B cell (primary cell): ENCODE results near the gene ZNF438. TPM values are rescaled to one million over a fixed set of nuclear protein-coding genes. Genes with fewer than 3 reads are reported as not detected.

Experiments
- ATAC-seq: fragments of 200-7000 bp; cut with Tn5 transposase; one replicate; pipeline ENCODE4 v1.10.0; 2021; ENCODE audit warnings: low read depth, mild to moderate bottlenecking, moderate number of reproducible peaks, moderate library complexity
- CTCF ChIA-PET: fragments of 350-600 bp; sonication (Branson Sonifier 250); formaldehyde crosslinking; loops from one replicate; lab custom pipeline; 2021; ENCODE audit warnings: antibody characterized with exemption, inconsistent platforms; lab: Charles Lee
- POLR2A ChIA-PET: fragments of 350-600 bp; sonication (Branson Sonifier 250); formaldehyde crosslinking; loops from one replicate; lab custom pipeline; 2021; ENCODE audit warnings: antibody characterized with exemption; lab: Charles Lee
- DNase-seq: peaks from one replicate; pipeline ENCODE4 v3.0.0; 2013
- H2AFZ ChIP-seq: 2 replicates; pipeline ENCODE4 v1.6.1; 2012; ENCODE audit warnings: mild to moderate bottlenecking, low read depth, low read length; ENCODE audit not compliant: insufficient read depth, poor library complexity, severe bottlenecking
- H3K27ac ChIP-seq, 2 donors: 1 replicate in 1 of 2; 2 replicates in 1 of 2; pipeline ENCODE4 v1.5.1; 2012 to 2013; ENCODE audit warnings: low read length in 2 of 2, mild to moderate bottlenecking in 2 of 2, moderate library complexity in 1 of 2
- H3K27me3 ChIP-seq, 4 experiments: fragments of 200-600 bp in 1 of 4; sonication (generic) in 1 of 4; replicated peaks in 1 of 4; 1 replicate in 2 of 4; 2 replicates in 2 of 4; pipeline versions ENCODE4 v1.6.1 to v1.7.0; 2013 to 2016; ENCODE audit warnings: low read length in 3 of 4, mild to moderate bottlenecking in 2 of 4, mixed read lengths in 1 of 4, moderate library complexity in 1 of 4; ENCODE audit not compliant: insufficient read depth in 4 of 4, control insufficient read depth in 3 of 4; ENCODE audit errors: control extremely low read depth in 1 of 4
- H3K36me3 ChIP-seq, 2 experiments: replicated peaks in 1 of 2; 1 replicate in 1 of 2; 2 replicates in 1 of 2; pipeline versions ENCODE4 v1.6.1 to v1.7.1; 2013; ENCODE audit warnings: low read length in 1 of 2; ENCODE audit not compliant: insufficient read depth in 2 of 2, control insufficient read depth in 1 of 2; ENCODE audit errors: control extremely low read depth in 1 of 2, extremely low read depth in 1 of 2
- H3K4me1 ChIP-seq, 2 donors: fragments of 200-600 bp in 1 of 2; sonication (generic) in 1 of 2; 1 replicate in 1 of 2; 2 replicates in 1 of 2; pipeline versions ENCODE4 v1.5.1 to v1.6.1; 2013 to 2017; ENCODE audit warnings: low read length in 2 of 2; ENCODE audit not compliant: control insufficient read depth in 2 of 2, insufficient read depth in 2 of 2
- H3K4me2 ChIP-seq: replicated peaks from 2 replicates; pipeline ENCODE3; 2012; ENCODE audit warnings: mild to moderate bottlenecking, low read depth, low read length; ENCODE audit not compliant: poor library complexity, severe bottlenecking
- H3K4me3 ChIP-seq, 5 experiments: fragments of 200-600 bp in 1 of 5; sonication (generic) in 1 of 5; 1 replicate in 3 of 5; 2 replicates in 2 of 5; pipeline versions ENCODE4 v1.5.1 to v1.7.0; 2011 to 2016; ENCODE audit warnings: low read length in 4 of 5, mild to moderate bottlenecking in 4 of 5, low read depth in 2 of 5, control low read depth in 1 of 5, moderate library complexity in 1 of 5; ENCODE audit not compliant: insufficient read depth in 1 of 5; ENCODE audit errors: control extremely low read depth in 1 of 5, extremely low read depth in 1 of 5
- H3K79me2 ChIP-seq: fragments of 200-600 bp; sonication (generic); one replicate; pipeline ENCODE4 v1.6.0; 2016; ENCODE audit warnings: low read length; ENCODE audit not compliant: control insufficient read depth, insufficient read depth
- H3K9ac ChIP-seq: fragments of 200-600 bp; sonication (generic); 2 replicates; pipeline ENCODE4 v1.6.1; 2017; ENCODE audit warnings: mild to moderate bottlenecking, low read length, moderate library complexity
- H3K9me3 ChIP-seq, 3 donors: one replicate each; pipeline versions ENCODE4 v1.6.1 to v1.7.1; 2013; ENCODE audit warnings: low read length in 2 of 3; ENCODE audit not compliant: control insufficient read depth in 2 of 3, insufficient read depth in 1 of 3; ENCODE audit errors: control extremely low read depth in 1 of 3
- H4K20me1 ChIP-seq: 2 replicates; pipeline ENCODE4 v1.6.0; 2012; ENCODE audit warnings: mild to moderate bottlenecking, low read length; ENCODE audit not compliant: insufficient read depth, control insufficient read depth, poor library complexity, severe bottlenecking
- H3K27ac Mint-ChIP-seq: one replicate; pipeline ENCODE4 v1.8.0; 2021; ENCODE audit warnings: mixed read lengths
- H3K27me3 Mint-ChIP-seq: one replicate; pipeline ENCODE4 v1.8.0; 2021; ENCODE audit warnings: mixed read lengths
- H3K4me1 Mint-ChIP-seq: one replicate; pipeline ENCODE4 v1.8.0; 2021; ENCODE audit warnings: mixed read lengths
- H3K4me3 Mint-ChIP-seq: one replicate; pipeline ENCODE4 v1.8.0; 2021; ENCODE audit warnings: mixed read lengths
- H3K9me3 Mint-ChIP-seq: one replicate; pipeline ENCODE4 v1.8.0; 2022; ENCODE audit warnings: mixed read lengths; ENCODE audit not compliant: insufficient read depth
- EZH2 ChIP-seq: IDR thresholded peaks from 2 replicates; pipeline ENCODE4 v1.6.1; 2012; ENCODE audit warnings: borderline replicate concordance, low read depth, mild to moderate bottlenecking, moderate library complexity, low read length; ENCODE audit not compliant: insufficient read depth, poor library complexity, severe bottlenecking
- WGBS: methylation state at CpG from one replicate; pipeline ENCODE4 v1.1.5; 2013; ENCODE audit warnings: missing lambda C conversion rate; ENCODE audit not compliant: insufficient coverage; 5-methylcytosine and 5-hydroxymethylcytosine counted together
- intact Hi-C: fragments of 100-400 bp; cut with micrococcal nuclease; formaldehyde crosslinking; loops from one replicate; pipeline ENCODE4 v1.10.0; 2022
- polyA plus RNA-seq: library from polyadenylated mRNA; depleted of rRNA; stranded (reverse); fragments of >200 nt; gene quantifications from 2 replicates; pipeline ENCODE4 v1.2.3, GENCODE V29; 2012
- total RNA-seq, 2 donors: library from RNA; stranded (reverse); fragments of 120-200 nt in 1 of 2; gene quantifications; 1 replicate in 1 of 2; 2 replicates in 1 of 2; pipeline versions ENCODE4 v1.2.3 to v1.2.4, GENCODE V29; 2013 to 2022
- TF ChIP-seq, protein P1 (sequence below): fragments of 200-600 bp; IDR thresholded peaks from one replicate; pipeline ENCODE4 v1.8.0; 2022; ENCODE audit warnings: antibody characterized with exemption, mild to moderate bottlenecking

Gene ZNF438
- total and polyA plus RNA-seq, 2 donors (not counting 1 experiment from before 2014, with no cell fraction given), result 2.0 to 3.7 TPM

DNA sequence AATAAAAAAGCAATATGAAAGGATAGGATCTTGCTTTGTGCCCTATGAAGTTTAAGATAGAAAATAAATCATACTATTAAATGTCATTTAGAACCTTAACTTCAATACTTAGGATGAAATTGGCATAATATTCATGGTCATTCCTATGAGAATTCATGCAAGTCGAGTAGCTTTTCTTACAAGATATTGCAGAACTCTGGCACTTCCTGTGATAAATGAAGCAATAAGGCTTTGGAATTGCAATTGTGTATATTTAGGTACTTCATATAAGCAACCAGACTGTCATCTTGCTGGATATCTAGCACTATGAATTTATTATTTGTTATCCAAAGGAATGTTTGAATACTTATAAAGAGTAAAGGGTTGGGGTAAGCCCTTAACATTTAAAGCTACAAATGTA lies 116.5 kb downstream of the ZNF438 start:
- CTCF ChIA-PET, result no interaction called here
- no peak overlapping the region for H3K4me3 ChIP-seq
- H3K4me2 ChIP-seq, result no peak overlapping the region
- no peaks in the 10 kb centered on the region for H3K27me3 ChIP-seq
- no peaks in the 10 kb centered on the region for H3K79me2 ChIP-seq
- H3K9ac ChIP-seq, result no peak overlapping the region
- Mint-ChIP-seq H3K4me3 (no peak overlapping the region), H3K27me3 (no peaks in the 10 kb centered on the region), H3K27ac (no peak overlapping the region), H3K4me1 (no peaks in the 10 kb centered on the region), H3K9me3 (no peaks in the 10 kb centered on the region)
- DNase-seq, result no peak
- TF ChIP-seq, protein P1, sequence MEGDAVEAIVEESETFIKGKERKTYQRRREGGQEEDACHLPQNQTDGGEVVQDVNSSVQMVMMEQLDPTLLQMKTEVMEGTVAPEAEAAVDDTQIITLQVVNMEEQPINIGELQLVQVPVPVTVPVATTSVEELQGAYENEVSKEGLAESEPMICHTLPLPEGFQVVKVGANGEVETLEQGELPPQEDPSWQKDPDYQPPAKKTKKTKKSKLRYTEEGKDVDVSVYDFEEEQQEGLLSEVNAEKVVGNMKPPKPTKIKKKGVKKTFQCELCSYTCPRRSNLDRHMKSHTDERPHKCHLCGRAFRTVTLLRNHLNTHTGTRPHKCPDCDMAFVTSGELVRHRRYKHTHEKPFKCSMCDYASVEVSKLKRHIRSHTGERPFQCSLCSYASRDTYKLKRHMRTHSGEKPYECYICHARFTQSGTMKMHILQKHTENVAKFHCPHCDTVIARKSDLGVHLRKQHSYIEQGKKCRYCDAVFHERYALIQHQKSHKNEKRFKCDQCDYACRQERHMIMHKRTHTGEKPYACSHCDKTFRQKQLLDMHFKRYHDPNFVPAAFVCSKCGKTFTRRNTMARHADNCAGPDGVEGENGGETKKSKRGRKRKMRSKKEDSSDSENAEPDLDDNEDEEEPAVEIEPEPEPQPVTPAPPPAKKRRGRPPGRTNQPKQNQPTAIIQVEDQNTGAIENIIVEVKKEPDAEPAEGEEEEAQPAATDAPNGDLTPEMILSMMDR, result no peak
- TF ChIP-seq EZH2, result no peak
- ATAC-seq, result no peak
- intact Hi-C loops, result no loop called here
- no peaks in the 10 kb centered on the region for H3K36me3 ChIP-seq
- H4K20me1 ChIP-seq, result no peaks in the 10 kb centered on the region
- H3K9me3 ChIP-seq, result no peaks in the 10 kb centered on the region
- no peak overlapping the region for H3K27ac ChIP-seq
- no CpG with 5 or more reads among the region's 1 CpG for WGBS
- H2AFZ ChIP-seq, result no peak overlapping the region
- H3K4me1 ChIP-seq, result no peaks in the 10 kb centered on the region
- POLR2A ChIA-PET, result no interaction called here

DNA sequence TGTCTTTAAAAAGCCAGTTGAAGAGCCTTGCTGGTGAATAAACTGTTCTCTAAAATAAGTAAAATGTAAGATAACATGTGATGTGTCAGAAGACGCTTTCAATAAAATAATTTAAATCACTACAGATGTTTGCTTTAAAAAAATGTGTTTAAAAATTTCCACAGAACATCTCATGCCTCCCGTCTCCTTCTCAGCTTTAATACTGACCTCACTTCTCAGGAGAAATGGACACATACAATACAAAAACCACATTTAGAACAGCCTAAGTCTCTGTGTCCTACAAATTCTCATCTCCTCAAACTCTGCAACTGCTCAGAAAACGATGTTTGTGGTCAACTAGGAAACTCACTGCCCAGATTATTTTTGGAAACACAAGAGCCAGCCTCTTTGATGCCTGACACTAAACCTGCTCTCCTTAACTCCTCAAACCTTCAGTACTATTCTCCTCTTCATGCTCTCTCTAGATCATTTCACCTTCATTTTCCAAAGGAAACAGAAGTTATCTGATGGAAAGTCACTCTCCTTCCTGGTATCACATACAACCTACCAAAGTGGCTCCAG lies 120.3 kb downstream of the ZNF438 start:
- POLR2A ChIA-PET, result no interaction called here
- Histone ChIP-seq H3K9me3 (no peaks in the 10 kb centered on the region), H3K4me1 (no peaks in the 10 kb centered on the region), H3K9ac (no peak overlapping the region), H3K36me3 (peaks cover 0 to 6% of the 10 kb centered on the region in 2 experiments), H3K4me3 (no peak overlapping the region), H4K20me1 (no peaks in the 10 kb centered on the region), H3K27me3 (no peaks in the 10 kb centered on the region), H3K79me2 (no peaks in the 10 kb centered on the region), H2AFZ (no peak overlapping the region), H3K27ac (no peak overlapping the region), H3K4me2 (no peak overlapping the region)
- TF ChIP-seq, protein P1, result no peak
- no peak for TF ChIP-seq EZH2
- intact Hi-C loops, result no loop called here
- no peaks in the 10 kb centered on the region for H3K9me3 Mint-ChIP-seq
- DNase-seq, result no peak
- H3K4me1 Mint-ChIP-seq, result no peaks in the 10 kb centered on the region
- CTCF ChIA-PET, result no interaction called here
- H3K27ac Mint-ChIP-seq, result no peak overlapping the region
- WGBS, result 77% methylated on average over 2 of the region's 3 CpGs
- H3K27me3 Mint-ChIP-seq, result no peaks in the 10 kb centered on the region
- ATAC-seq, result no peak
- H3K4me3 Mint-ChIP-seq, result no peak overlapping the region
